HepG2 (cell line): ENCODE measurements around the gene GTSF1L.

ENCODE experiments used
- JUN ChIP-seq: sonication (generic); formaldehyde crosslinking; IDR thresholded peaks from 2 replicates; pipeline ENCODE4 v1.4.0; 2020; ENCODE audit warnings: mild to moderate bottlenecking, missing genetic modification reagents
- ZSCAN5A ChIP-seq: sonication (generic); formaldehyde crosslinking; IDR thresholded peaks from 2 replicates; pipeline ENCODE4 v1.8.0; 2022; ENCODE audit warnings: mild to moderate bottlenecking, missing genetic modification reagents, borderline replicate concordance

- TF ChIP-seq JUN (CRISPR knock-in tag) (no peak), ZSCAN5A (no peak)
Measured at GRCh38 chr20:43716123-43716522, 10.7 kb downstream of the GTSF1L start.
